OCI-LY7 (cell line): ENCODE measurements around the gene MACROD2.

Source experiments
- EZH2phosphoT487 ChIP-seq: fragments of 200-600 bp; sonication (generic); IDR thresholded peaks from 2 replicates; pipeline ENCODE4 v1.6.1; 2018; ENCODE audit warnings: low read depth, borderline replicate concordance, mild to moderate bottlenecking, mixed run types, antibody characterized with exemption, low read length, moderate library complexity, mixed read lengths
- TF ChIP-seq, protein P1 (sequence below): fragments of 200-600 bp; sonication (generic); conservative IDR thresholded peaks from 2 replicates; pipeline ENCODE4 v1.5.1; 2014; ENCODE audit warnings: mild to moderate bottlenecking, antibody characterized with exemption, low read length, moderate library complexity, mixed read lengths

DNA sequence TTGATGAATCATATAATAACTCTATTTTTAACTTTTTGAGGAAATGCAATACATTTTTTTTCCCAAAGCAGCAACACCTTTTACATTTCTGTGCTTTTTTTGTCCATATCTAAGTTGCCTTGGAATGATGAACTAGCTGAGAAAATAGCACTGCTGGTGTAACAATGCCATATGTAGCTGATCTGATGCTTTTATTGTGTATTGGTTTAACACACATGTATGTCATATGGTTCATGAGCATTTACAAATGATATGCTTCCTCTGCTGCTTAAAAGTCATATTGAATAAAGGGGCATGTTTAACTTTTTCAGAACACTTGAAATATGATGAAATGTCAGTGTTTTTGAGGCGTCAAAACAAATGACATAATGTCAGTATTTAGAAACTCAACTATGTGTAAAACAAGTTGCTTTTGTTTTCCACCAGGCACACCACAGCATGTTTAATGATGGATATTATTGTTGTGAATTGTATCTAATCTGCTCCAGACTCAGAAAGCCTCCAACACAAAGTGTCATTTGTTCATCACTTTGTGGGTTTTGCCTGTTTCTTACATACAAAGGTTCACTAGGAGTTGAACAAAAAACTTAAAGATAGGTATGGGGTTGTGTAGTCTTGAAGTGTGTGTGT lies 1117.9 kb downstream of the MACROD2 start:
- TF ChIP-seq, protein P1, sequence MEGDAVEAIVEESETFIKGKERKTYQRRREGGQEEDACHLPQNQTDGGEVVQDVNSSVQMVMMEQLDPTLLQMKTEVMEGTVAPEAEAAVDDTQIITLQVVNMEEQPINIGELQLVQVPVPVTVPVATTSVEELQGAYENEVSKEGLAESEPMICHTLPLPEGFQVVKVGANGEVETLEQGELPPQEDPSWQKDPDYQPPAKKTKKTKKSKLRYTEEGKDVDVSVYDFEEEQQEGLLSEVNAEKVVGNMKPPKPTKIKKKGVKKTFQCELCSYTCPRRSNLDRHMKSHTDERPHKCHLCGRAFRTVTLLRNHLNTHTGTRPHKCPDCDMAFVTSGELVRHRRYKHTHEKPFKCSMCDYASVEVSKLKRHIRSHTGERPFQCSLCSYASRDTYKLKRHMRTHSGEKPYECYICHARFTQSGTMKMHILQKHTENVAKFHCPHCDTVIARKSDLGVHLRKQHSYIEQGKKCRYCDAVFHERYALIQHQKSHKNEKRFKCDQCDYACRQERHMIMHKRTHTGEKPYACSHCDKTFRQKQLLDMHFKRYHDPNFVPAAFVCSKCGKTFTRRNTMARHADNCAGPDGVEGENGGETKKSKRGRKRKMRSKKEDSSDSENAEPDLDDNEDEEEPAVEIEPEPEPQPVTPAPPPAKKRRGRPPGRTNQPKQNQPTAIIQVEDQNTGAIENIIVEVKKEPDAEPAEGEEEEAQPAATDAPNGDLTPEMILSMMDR, result no peak
- no peak for TF ChIP-seq EZH2phosphoT487
